ENCODE results near the gene SEC14L5. TPM values are rescaled to one million over a fixed set of nuclear protein-coding genes. Genes with fewer than 3 reads are reported as not detected.

SEC14L5 gene
- total RNA-seq, 1 donor from 2014 or later: 0.41 TPM

GRCh38 chr16:5010576-5011329 lies 52.6 kb downstream of the SEC14L5 start:
- H3K4me3 ChIP-seq: no peak overlapping the region
- no peaks in the 10 kb centered on the region for H3K9me3 ChIP-seq (ENCODE audit: low read depth)
- H2AFZ ChIP-seq (replicated peaks): no peak overlapping the region
- Mint-ChIP-seq H3K36me3 (no peaks in the 10 kb centered on the region), H3K27ac (peak overlapping the region; percentile 25), H3K4me3 (no peak overlapping the region), H3K9me3 (no peaks in the 10 kb centered on the region), H3K4me1 (no peaks in the 10 kb centered on the region), H3K27me3 (ENCODE audit: insufficient read depth, low read depth) (peaks cover 6% of the 10 kb centered on the region)
- no peaks in the 10 kb centered on the region for H3K79me2 ChIP-seq (ENCODE audit: low read depth)
- DNase-seq (ENCODE audit: low spot score): peak; percentile 46
- peak overlapping the region; percentile 44 for H3K4me2 ChIP-seq
- H3F3A ChIP-seq (ENCODE audit: low read depth): peaks cover 8% of the 10 kb centered on the region
- peaks cover 9% of the 10 kb centered on the region for H3K4me1 ChIP-seq
- H3K36me3 ChIP-seq: no peaks in the 10 kb centered on the region
- H3K27ac ChIP-seq: no peak overlapping the region
- no peaks in the 10 kb centered on the region for H4K20me1 ChIP-seq (ENCODE audit: low read depth)
- H3K9ac ChIP-seq: no peak overlapping the region
- no peak for TF ChIP-seq CTCF (IDR thresholded peaks at IDR 0.05)
- TF ChIP-seq EZH2phosphoT487 (IDR thresholded peaks at IDR 0.05): no peak
- H3K27me3 ChIP-seq: no peaks in the 10 kb centered on the region

- no peak for DNase-seq (ENCODE audit: low spot score)
- Histone ChIP-seq H4K20me1 (ENCODE audit: low read depth) (no peaks in the 10 kb centered on the region), H2AFZ (replicated peaks) (no peak overlapping the region), H3K79me2 (ENCODE audit: low read depth) (no peaks in the 10 kb centered on the region), H3F3A (ENCODE audit: low read depth) (peaks cover 8% of the 10 kb centered on the region), H3K27ac (no peak overlapping the region), H3K4me1 (peaks cover 9% of the 10 kb centered on the region), H3K9ac (no peak overlapping the region), H3K4me3 (no peak overlapping the region), H3K4me2 (no peak overlapping the region), H3K27me3 (no peaks in the 10 kb centered on the region), H3K36me3 (no peaks in the 10 kb centered on the region), H3K9me3 (ENCODE audit: low read depth) (no peaks in the 10 kb centered on the region)
- H3K4me1 Mint-ChIP-seq: no peaks in the 10 kb centered on the region
- no peak overlapping the region for H3K4me3 Mint-ChIP-seq
- TF ChIP-seq EZH2 (IDR thresholded peaks at IDR 0.05) (no peak), EZH2phosphoT487 (IDR thresholded peaks at IDR 0.05) (no peak), CTCF (IDR thresholded peaks at IDR 0.05) (no peak)
- H3K27me3 Mint-ChIP-seq (ENCODE audit: insufficient read depth, low read depth): peaks cover 6% of the 10 kb centered on the region
- no peaks in the 10 kb centered on the region for H3K36me3 Mint-ChIP-seq
- H3K9me3 Mint-ChIP-seq: no peaks in the 10 kb centered on the region
- no peak overlapping the region for H3K27ac Mint-ChIP-seq
These were observed 53.5 kb downstream of the SEC14L5 start for GRCh38 chr16:5011637-5012036.

DNA sequence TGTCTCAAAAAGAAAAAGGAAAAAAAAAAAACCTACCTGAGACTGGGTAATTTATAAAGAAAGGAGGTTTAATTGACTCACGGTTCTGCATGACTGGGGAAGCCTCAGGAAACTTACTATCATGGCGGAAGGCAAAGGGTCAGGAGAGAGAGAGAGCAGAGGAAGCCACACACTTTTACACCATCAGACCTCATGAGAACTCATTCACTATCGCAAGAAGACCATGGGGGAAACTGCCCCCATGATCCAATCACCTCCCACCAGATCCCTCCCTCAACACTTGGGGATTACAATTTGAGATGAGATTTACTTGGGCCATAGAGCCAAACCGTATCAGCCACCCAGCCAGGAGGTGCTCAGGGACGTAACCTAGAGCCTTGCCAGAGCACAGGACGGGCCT lies 54.8 kb downstream of the SEC14L5 start:
- Histone ChIP-seq H3K9ac (no peak overlapping the region), H3K27me3 (no peaks in the 10 kb centered on the region), H3K4me3 (no peak overlapping the region), H3K4me1 (peaks cover 9% of the 10 kb centered on the region), H3F3A (ENCODE audit: low read depth) (peaks cover 8% of the 10 kb centered on the region), H4K20me1 (ENCODE audit: low read depth) (no peaks in the 10 kb centered on the region), H3K4me2 (no peak overlapping the region), H3K9me3 (ENCODE audit: low read depth) (no peaks in the 10 kb centered on the region), H3K79me2 (ENCODE audit: low read depth) (no peaks in the 10 kb centered on the region), H3K36me3 (no peaks in the 10 kb centered on the region), H3K27ac (no peak overlapping the region), H2AFZ (replicated peaks) (no peak overlapping the region)
- TF ChIP-seq EZH2 (IDR thresholded peaks at IDR 0.05) (no peak), EZH2phosphoT487 (IDR thresholded peaks at IDR 0.05) (no peak), CTCF (IDR thresholded peaks at IDR 0.05) (no peak)
- Mint-ChIP-seq H3K4me3 (no peak overlapping the region), H3K27me3 (ENCODE audit: insufficient read depth, low read depth) (peaks cover 6% of the 10 kb centered on the region), H3K9me3 (no peaks in the 10 kb centered on the region), H3K36me3 (no peaks in the 10 kb centered on the region), H3K4me1 (no peaks in the 10 kb centered on the region), H3K27ac (no peak overlapping the region)
- DNase-seq (ENCODE audit: low spot score): no peak

Measured in neural progenitor cell (in vitro differentiated cells).